Activated CD8-positive, alpha-beta memory T cell treated with anti-CD3 and anti-CD28 coated beads for 36 hours (primary cell): ENCODE results near the gene PITPNB. TPM values are rescaled to one million over a fixed set of nuclear protein-coding genes. Genes with fewer than 3 reads are reported as not detected.

Source experiments
- CTCF ChIA-PET: fragments of 350-600 bp; sonication (Branson Sonifier 250); formaldehyde crosslinking; loops from one replicate; lab custom pipeline; 2021; ENCODE audit warnings: antibody characterized with exemption; lab: Charles Lee
- POLR2A ChIA-PET: fragments of 350-600 bp; sonication (Branson Sonifier 250); formaldehyde crosslinking; loops from one replicate; lab custom pipeline; 2021; ENCODE audit warnings: antibody characterized with exemption; lab: Charles Lee
- total RNA-seq, 2 experiments: library from RNA; stranded (reverse); gene quantifications; one replicate each; pipeline ENCODE4 v1.2.3, GENCODE V29; 2021

Gene PITPNB
- total RNA-seq, 2 experiments from 2014 or later: 150 to 153 TPM

DNA sequence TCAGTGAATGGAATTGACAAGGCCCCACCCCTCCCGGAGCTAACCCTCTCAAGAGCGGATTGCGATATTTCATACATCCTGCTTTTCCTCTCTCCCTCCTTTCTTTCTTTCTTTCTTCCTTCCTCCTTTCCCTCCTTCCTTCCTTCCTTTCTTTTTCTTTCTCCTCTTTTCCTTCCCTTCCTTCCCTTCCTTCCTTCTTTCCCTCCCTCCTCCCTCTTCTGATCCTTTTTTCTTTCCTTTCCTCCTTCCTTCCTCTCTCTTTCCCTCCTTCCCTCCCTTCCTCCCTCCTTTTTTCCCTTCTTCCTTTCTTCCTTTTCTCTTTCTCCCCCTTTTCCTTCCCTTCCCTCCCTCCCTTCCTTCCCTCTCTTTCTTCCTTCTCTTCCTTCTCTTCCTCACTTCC, 102.5 kb downstream of the PITPNB start:
- ChIA-PET CTCF (no interaction called here), POLR2A (no interaction called here)

GRCh38 chr22:27815826-27816530, 103.1 kb downstream of the PITPNB start:
- ChIA-PET POLR2A (no interaction called here), CTCF (no interaction called here)

DNA sequence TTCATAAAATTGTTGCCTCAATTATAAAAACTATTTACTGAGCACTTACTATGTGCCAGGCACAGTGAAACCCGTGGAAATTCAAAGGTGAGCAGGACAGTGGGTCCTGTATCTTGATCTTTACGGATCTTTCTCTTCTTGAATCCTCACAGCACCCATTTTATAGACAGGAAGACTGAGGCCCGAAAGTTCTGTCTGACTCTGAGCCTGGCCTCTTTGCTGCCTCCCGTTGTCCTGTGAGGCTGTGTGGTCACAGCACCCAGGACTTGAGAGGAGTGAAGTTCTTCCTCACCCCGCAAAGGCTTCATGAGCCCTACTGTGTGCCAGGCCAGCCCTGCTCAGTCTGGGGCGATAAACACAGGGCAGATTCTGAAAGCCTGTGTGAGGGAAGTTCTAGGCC, 104.1 kb downstream of the PITPNB start:
- ChIA-PET CTCF (no interaction called here), POLR2A (no interaction called here)

DNA sequence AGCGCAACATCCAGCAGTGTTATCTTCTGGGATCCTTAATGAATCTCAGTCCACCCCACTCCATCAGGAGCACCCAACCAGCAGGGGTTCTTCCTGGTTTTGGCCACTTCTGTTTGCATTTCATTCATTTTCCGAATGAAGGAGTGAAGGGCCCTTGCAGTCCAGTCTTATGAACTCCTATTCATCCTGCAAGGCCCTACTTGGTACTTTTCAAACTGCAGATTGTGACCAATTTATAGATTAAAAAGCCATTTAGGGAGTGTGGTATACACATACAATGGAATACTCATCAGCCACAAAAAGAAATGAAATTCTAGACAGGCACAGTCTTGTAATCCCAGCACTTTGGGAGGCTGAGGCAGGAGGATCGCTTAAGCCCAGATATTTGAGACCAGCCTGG, 107.3 kb downstream of the PITPNB start:
- POLR2A ChIA-PET: no interaction called here

DNA sequence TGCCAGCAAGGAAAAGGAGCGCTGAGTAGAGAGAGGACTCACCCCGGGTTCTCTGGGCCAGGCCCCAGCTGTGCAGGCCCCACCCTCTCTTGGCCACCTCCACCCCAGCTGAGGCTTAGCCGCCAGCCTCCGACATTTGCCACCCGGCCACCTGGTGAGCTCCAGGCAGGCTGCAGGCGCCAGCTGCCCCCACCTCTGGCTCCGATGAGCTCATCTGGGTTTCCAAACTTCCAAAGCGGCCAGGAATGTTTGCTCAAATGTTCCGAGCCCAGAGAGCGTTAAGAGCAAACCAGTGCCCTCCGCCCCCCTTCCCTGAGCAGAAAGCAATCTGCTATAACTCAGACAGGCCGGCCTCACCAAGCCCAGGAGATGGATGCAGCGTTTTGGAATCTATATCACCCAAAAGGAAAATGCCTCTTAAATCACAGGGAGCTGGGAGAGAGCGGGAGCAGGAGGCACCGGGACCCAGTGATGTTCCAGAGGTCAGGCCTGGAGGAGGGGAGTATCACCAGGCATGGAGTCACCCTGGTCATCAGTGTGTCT, 108.4 kb downstream of the PITPNB start:
- ChIA-PET POLR2A (no interaction called here), CTCF (no interaction called here)

More for the DNA sequence above, 107.3 kb downstream of the PITPNB start:
- CTCF ChIA-PET: no interaction called here

- CTCF ChIA-PET: no interaction called here
- POLR2A ChIA-PET: interaction anchor here (0.6 kb wide), 1 partner anchor 97 kb away, joined by 3 read pairs; no protein-coding TSS in a partner anchor
Measured at GRCh38 chr22:27809700-27810608, 109.1 kb downstream of the PITPNB start.

GRCh38 chr22:27809226-27809603, 109.8 kb downstream of the PITPNB start:
- ChIA-PET CTCF (no interaction called here), POLR2A (no interaction called here)

DNA sequence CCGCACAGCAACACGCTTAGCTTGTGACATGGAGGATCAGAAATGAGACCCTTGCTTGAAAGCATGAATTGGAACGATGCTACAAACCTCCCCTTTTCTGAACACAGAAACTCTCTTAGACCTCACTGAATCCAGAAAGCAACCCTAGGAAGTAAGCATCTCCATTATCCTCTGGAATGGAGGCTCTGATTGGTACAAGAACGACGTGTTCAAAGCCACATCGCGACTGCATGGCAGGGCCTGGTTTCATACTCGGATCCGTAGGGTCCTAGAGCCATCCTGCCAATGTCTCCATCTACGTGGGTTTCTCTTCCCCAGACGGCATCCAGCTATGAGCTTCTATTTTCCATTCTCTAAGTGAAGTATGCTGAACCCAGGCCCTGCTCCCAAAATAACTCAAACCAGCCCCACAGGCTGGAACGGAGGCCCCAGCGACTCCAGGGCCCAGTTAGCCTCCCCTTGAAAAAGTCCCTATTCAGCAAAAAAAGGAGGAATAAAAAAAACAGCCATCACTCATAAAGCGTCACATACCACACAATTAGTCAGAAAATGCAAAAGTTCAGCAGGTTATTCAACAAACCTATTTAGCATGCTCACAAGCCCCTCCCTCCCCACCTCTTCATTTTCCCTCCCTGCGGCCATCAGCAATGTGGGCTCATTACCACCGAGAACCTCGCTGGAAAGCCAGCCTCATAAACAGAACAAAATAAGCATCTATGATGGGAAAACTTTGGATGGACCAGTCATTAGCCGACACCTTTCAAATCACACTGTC, 110.4 kb downstream of the PITPNB start:
- ChIA-PET POLR2A (no interaction called here), CTCF (no interaction called here)

- CTCF ChIA-PET: interaction anchor here (0.7 kb wide), 1 partner anchor 186 kb away, joined by 3 read pairs; no protein-coding TSS in a partner anchor
- POLR2A ChIA-PET: no interaction called here
Measured at GRCh38 chr22:27805841-27806240, 113.2 kb downstream of the PITPNB start.

DNA sequence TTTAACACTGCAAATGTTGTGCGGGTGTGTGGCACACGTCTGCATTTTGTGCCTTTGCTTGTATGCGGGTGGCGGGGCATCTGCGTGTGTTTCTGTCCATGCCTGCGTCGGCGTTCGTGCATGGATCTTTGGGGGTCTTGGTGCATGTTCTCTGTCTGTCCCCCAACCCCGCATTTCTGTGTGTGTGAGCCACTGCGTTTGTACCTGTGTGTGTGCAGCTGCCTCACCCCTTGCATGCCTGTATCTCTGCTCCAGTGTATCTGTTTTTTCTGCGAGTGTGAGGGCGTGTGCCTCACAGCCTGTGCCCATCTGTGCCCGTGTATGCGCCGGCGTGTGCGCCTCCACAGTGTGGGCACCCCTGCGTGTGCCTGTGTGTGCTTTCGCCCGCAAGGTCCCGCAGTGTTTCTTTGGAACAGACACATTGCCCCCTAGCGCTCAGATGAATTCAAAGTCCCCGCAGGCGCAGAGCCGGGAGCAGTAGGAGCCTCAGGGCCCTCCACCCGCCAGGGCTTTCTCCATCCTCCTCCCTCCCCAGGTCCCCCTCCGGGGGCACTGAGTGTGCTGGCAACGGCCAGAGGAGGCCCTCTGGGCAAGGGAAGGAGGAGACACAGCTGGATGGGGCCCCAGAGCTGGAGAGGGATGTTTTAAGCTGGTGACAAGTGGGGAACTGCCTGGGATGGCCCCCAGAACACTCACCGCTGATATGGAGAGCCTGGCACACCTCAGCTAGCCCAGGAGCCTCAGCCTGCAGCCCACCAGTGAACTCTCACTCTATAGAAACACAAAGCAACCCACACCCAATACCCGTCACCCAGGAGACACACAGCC, 114.4 kb downstream of the PITPNB start:
- POLR2A ChIA-PET: no interaction called here

GRCh38 chr22:27803841-27804415, 115.1 kb downstream of the PITPNB start:
- ChIA-PET POLR2A (no interaction called here), CTCF (no interaction called here)

More for the DNA sequence above, 114.4 kb downstream of the PITPNB start:
- CTCF ChIA-PET: interaction anchor here (0.7 kb wide), 1 partner anchor 25 kb away, joined by 3 read pairs; no protein-coding TSS in a partner anchor

DNA sequence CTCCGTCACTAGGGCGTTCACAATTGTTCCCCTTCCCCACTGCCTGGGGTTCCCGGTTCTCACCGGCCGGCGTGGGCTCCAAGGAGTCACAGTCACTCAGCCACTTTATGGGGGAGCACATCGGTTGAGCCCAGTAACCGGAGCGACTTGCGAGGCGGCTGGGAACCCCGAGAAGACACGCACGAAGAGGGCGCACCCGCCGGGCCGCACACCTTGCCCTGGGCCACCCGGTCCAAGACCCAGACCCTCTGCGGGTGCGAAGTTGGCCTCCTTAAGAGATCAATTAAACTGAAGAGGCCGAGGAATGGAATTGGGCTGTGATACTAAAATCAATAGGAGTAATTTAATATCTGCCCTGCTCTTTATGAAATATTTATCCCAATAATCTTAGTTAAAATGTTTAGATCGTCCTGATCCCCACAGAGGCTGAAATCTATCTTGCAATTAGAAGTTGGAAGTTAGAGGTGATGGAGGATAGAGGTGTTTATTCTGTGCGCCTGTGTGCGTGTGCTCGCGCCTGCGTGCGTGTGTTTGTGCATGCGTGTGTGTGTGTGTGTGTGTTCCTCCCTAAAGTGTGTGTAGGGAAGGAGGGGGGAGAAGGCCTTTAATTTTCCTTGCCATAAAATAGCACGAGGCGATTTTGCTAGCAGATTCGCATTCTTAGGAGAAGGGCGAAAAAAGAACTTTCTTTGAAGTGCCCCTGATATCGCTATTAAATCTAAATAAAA, 116.5 kb downstream of the PITPNB start:
- ChIA-PET POLR2A (no interaction called here), CTCF (no interaction called here)

Other genes starting within 250 kb of the PITPNB start
- under 1 TPM; 0.04 to 0.10 TPM for gene MN1, start 117.5 kb downstream of the PITPNB start, total RNA-seq